ENCODE results near the gene LRCH3.

DNA sequence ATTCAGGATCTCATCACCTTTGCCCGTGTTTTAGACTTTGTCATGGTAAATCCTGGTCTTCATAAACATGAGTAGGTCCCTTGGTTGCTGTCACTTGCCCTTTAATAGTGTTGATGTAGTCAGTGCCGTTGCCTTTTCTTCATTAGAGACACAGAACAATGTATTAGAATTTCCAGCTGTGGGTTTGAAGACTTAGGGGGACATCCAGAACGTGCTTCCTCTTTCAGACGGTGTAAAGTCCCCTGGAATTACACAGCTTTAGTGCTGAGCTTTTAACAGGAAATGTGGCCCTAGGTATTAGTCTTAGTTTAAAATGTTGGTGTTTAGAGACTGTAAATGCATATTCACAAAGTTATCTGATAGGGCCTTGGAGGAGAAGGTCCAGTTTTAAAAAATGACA is 8.8 kb upstream of the LRCH3 start:
- no peak for TF ChIP-seq POLR2A (IDR thresholded peaks at IDR 0.05)
- TF ChIP-seq, protein P1, sequence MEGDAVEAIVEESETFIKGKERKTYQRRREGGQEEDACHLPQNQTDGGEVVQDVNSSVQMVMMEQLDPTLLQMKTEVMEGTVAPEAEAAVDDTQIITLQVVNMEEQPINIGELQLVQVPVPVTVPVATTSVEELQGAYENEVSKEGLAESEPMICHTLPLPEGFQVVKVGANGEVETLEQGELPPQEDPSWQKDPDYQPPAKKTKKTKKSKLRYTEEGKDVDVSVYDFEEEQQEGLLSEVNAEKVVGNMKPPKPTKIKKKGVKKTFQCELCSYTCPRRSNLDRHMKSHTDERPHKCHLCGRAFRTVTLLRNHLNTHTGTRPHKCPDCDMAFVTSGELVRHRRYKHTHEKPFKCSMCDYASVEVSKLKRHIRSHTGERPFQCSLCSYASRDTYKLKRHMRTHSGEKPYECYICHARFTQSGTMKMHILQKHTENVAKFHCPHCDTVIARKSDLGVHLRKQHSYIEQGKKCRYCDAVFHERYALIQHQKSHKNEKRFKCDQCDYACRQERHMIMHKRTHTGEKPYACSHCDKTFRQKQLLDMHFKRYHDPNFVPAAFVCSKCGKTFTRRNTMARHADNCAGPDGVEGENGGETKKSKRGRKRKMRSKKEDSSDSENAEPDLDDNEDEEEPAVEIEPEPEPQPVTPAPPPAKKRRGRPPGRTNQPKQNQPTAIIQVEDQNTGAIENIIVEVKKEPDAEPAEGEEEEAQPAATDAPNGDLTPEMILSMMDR (IDR thresholded peaks at IDR 0.05) = no peak
